GM13976 (cell line): ENCODE data around the gene CTSA.

Experiments used
- DNase-seq: peaks from one replicate; pipeline ENCODE4 v3.0.0; 2012; ENCODE audit warnings: low spot score
- CTCF ChIP-seq: IDR thresholded peaks from 2 replicates; pipeline ENCODE4 v1.5.1; 2012; ENCODE audit warnings: borderline replicate concordance, mild to moderate bottlenecking; ENCODE audit not compliant: insufficient read depth; ENCODE audit errors: extremely low read depth, missing control alignments, control extremely low read depth
- in situ Hi-C: fragments of 300-500 bp; cut with MboI; formaldehyde crosslinking; loops from one replicate; pipeline ENCODE4 v1.12.0; 2022; ENCODE audit warnings: low sequenced_read_pairs, mixed read lengths, inconsistent platforms; ENCODE audit not compliant: unreplicated experiment

Gene CTSA

GRCh38 chr20:45940469-45940868, 49.3 kb downstream of the CTSA start:
- in situ Hi-C loops: no loop called here
- no peak for TF ChIP-seq CTCF
- no peak for DNase-seq

- no peak for DNase-seq
- no peak for TF ChIP-seq CTCF
- in situ Hi-C loops: no loop called here
Measured at GRCh38 chr20:45943613-45944012, 52.5 kb downstream of the CTSA start.

- no peak for DNase-seq
- TF ChIP-seq CTCF: no peak
- in situ Hi-C loops: no loop called here
Measured at GRCh38 chr20:45944151-45944964, 53.2 kb downstream of the CTSA start.

GRCh38 chr20:45944965-45945677, 54.0 kb downstream of the CTSA start:
- in situ Hi-C loops: no loop called here
- DNase-seq: no peak
- no peak for TF ChIP-seq CTCF

- no peak for TF ChIP-seq CTCF
- in situ Hi-C loops: no loop called here
- DNase-seq: no peak
Measured at GRCh38 chr20:45945678-45946148, 54.6 kb downstream of the CTSA start.

GRCh38 chr20:45946149-45946970, 55.2 kb downstream of the CTSA start:
- in situ Hi-C loops: no loop called here
- no peak for DNase-seq
- no peak for TF ChIP-seq CTCF
